ENCODE measurements around the gene B3GALT6. TPM values are rescaled to one million over a fixed set of nuclear protein-coding genes. Genes with fewer than 3 reads are reported as not detected.
A peak's percentile ranks its signal among the peaks of the same experiment; 100 is the strongest.

The B3GALT6 gene
- total RNA-seq, 1 donor from 2014 or later, result 30.2 TPM

- Mint-ChIP-seq H3K27me3 (no peaks in the 10 kb centered on the region), H3K27ac (no peak overlapping the region), H3K9me3 (no peaks in the 10 kb centered on the region), H3K4me3 (no peak overlapping the region), H3K36me3 (peaks cover 12% of the 10 kb centered on the region), H3K4me1 (ENCODE audit: unreplicated experiment) (no peaks in the 10 kb centered on the region)
- no peak for TF ChIP-seq CTCF (conservative IDR thresholded peaks at IDR 0.05)
- no peak for DNase-seq (ENCODE audit: extremely low spot score, unreplicated experiment)
Observed at GRCh38 chr1:1253314-1253713, 21.3 kb downstream of the B3GALT6 start.

GRCh38 chr1:1253972-1254666, 22.1 kb downstream of the B3GALT6 start:
- H3K27me3 Mint-ChIP-seq, result no peaks in the 10 kb centered on the region
- peaks cover 12% of the 10 kb centered on the region for H3K36me3 Mint-ChIP-seq

GRCh38 chr1:1254667-1254998, 22.6 kb downstream of the B3GALT6 start:
- Mint-ChIP-seq H3K4me3 (no peak overlapping the region), H3K9me3 (no peaks in the 10 kb centered on the region), H3K36me3 (peaks cover 12% of the 10 kb centered on the region), H3K27me3 (no peaks in the 10 kb centered on the region), H3K27ac (no peak overlapping the region), H3K4me1 (ENCODE audit: unreplicated experiment) (no peaks in the 10 kb centered on the region)
- no peak for TF ChIP-seq CTCF (conservative IDR thresholded peaks at IDR 0.05)
- DNase-seq (ENCODE audit: extremely low spot score, unreplicated experiment), result no peak

More at GRCh38 chr1:1253972-1254666, 22.1 kb downstream of the B3GALT6 start:
- H3K9me3 Mint-ChIP-seq, result no peaks in the 10 kb centered on the region
- H3K4me1 Mint-ChIP-seq (ENCODE audit: unreplicated experiment), result no peaks in the 10 kb centered on the region
- peak; percentile 68 for DNase-seq (ENCODE audit: extremely low spot score, unreplicated experiment)
- no peak overlapping the region for H3K4me3 Mint-ChIP-seq
- TF ChIP-seq CTCF (conservative IDR thresholded peaks at IDR 0.05), result no peak
- H3K27ac Mint-ChIP-seq, result no peak overlapping the region

- Mint-ChIP-seq H3K9me3 (no peaks in the 10 kb centered on the region), H3K36me3 (peaks cover 16% of the 10 kb centered on the region), H3K27ac (no peak overlapping the region), H3K4me3 (no peak overlapping the region), H3K4me1 (ENCODE audit: unreplicated experiment) (no peaks in the 10 kb centered on the region), H3K27me3 (no peaks in the 10 kb centered on the region)
- TF ChIP-seq CTCF (conservative IDR thresholded peaks at IDR 0.05), result no peak
- DNase-seq (ENCODE audit: extremely low spot score, unreplicated experiment), result no peak
Observed at GRCh38 chr1:1255078-1255477, 23.0 kb downstream of the B3GALT6 start.

GRCh38 chr1:1255611-1256010, 23.6 kb downstream of the B3GALT6 start:
- Mint-ChIP-seq H3K4me1 (ENCODE audit: unreplicated experiment) (no peaks in the 10 kb centered on the region), H3K4me3 (no peak overlapping the region), H3K27ac (no peak overlapping the region), H3K27me3 (no peaks in the 10 kb centered on the region), H3K36me3 (peaks cover 16% of the 10 kb centered on the region), H3K9me3 (no peaks in the 10 kb centered on the region)
- no peak for DNase-seq (ENCODE audit: extremely low spot score, unreplicated experiment)
- no peak for TF ChIP-seq CTCF (conservative IDR thresholded peaks at IDR 0.05)
